ENCODE data around the gene FCER2. TPM values are rescaled to one million over a fixed set of nuclear protein-coding genes. Genes with fewer than 3 reads are reported as not detected.
"Not testable (repeated sequence)": the region's sequence is repeated elsewhere in the genome, so short reads cannot be mapped to it uniquely, and the experiment has no call there.

FCER2 gene
- total and polyA plus RNA-seq, 7 experiments from 2014 or later, result 0.32 to 3.8 (median 0.52) TPM; not detected in 2

DNA sequence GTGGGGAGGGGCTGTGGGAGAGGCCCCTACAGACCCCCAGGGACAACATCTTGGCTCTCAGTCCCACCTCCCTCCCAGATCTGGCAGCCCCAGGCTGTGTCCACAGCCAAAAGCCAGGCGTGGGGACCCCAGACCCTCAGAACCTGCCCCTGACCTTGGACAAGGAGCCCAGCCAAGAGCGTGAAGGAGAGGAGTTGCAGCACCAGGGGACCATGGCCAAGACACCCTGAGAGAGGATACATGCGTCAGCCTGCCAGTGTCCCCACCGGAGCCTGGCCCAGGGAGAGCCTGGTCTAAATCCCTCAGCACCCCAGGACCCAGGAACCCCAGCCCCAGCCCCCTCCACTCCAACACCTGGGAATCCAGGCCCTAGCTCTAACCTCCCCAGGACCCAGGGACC is 44.4 kb upstream of the FCER2 start:
- H3K4me3 Mint-ChIP-seq; H3K9me3 ChIP-seq (ENCODE audit: control insufficient read depth in 2 of 3, low read length in 3 of 3); POLR2A ChIA-PET; H3K36me3 ChIP-seq (ENCODE audit: control insufficient read depth in 2 of 3, insufficient read depth in 3 of 3, low read length in 3 of 3); H3K4me1 ChIP-seq (ENCODE audit: control insufficient read depth in 2 of 2, insufficient read depth in 2 of 2, low read length in 2 of 2); CTCF ChIA-PET; DNase-seq; H3K27me3 ChIP-seq (ENCODE audit: control insufficient read depth in 2 of 2, insufficient read depth in 2 of 2, low read length in 2 of 2); H3K27ac ChIP-seq (ENCODE audit: low read depth, low read length); H3K36me3 Mint-ChIP-seq; ATAC-seq; H3K4me3 ChIP-seq (ENCODE audit: low read length); H3K27ac Mint-ChIP-seq: not testable (repeated sequence)
- intact Hi-C loops (cut with micrococcal nuclease), result loop anchor here in 1 of 2 donors (10.0 kb wide), 1 partner anchor 48 kb away; no protein-coding TSS in a partner anchor
- Mint-ChIP-seq H3K9me3 (peaks cover 0 to 13% (median 0%) of the 10 kb centered on the region in 11 donors), H3K4me1 (peaks cover 3 to 13% (median 8%) of the 10 kb centered on the region in 7 donors), H3K27me3 (peaks cover 0 to 17% (median 0%) of the 10 kb centered on the region in 5 donors)

DNA sequence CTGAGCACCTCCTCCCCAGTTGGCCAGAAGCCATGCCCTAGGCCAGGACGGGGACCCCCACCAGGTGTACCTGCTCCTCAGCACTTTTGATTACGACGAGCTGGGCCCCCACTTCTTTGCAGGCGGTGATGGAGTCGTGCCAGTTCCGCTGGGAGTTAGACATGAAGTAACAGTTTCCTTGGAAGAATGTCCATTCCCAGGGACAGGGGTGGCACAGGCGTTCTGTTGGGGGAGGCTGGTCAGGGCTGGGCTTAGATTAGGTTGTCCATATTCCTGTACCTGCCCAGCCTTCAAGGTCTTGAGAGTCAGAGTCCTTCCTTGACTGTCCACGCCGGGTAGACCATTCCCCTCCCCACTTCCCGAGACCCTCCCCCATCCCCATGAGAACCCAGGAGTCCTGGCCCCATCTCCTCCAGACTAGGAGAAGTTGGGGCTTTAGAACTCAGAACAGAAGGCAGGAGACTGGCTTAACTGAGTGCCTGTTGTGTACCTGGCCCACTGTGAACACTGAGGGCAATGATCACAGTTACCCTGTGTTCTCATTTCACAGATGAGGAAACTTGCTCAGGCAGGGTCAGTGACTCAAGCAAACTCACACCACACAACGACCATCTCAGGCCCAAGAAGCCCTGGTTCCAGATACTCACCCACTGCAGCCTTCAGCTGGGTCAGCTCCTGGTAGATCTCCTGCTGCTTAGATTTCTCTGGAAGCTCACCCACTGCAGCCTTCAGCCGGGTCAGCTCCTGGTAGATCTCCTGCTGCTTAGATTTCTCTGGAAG is 43.1 kb upstream of the FCER2 start:
- H3K9me3 Mint-ChIP-seq, result peaks cover 0 to 6% (median 0%) of the 10 kb centered on the region in 11 donors
- intact Hi-C loops (cut with micrococcal nuclease), result loop anchor here in 1 of 2 donors (10.0 kb wide), 1 partner anchor 50 kb away; no protein-coding TSS in a partner anchor
- H3K27me3 Mint-ChIP-seq, result peaks cover 0 to 25% (median 6%) of the 10 kb centered on the region in 5 donors
- POLR2A ChIA-PET, result no interaction called here
- H3K4me1 Mint-ChIP-seq, result peaks cover 0 to 9% (median 5%) of the 10 kb centered on the region in 7 donors
- peaks cover 0 to 3% (median 0%) of the 10 kb centered on the region in 5 donors for H3K36me3 Mint-ChIP-seq
- Histone ChIP-seq H3K36me3 (ENCODE audit: control insufficient read depth in 2 of 3, insufficient read depth in 3 of 3, low read length in 3 of 3) (no peaks in the 10 kb centered on the region), H3K27ac (ENCODE audit: low read depth, low read length) (no peak overlapping the region), H3K4me1 (ENCODE audit: control insufficient read depth in 2 of 2, insufficient read depth in 2 of 2, low read length in 2 of 2) (no peaks in the 10 kb centered on the region), H3K4me3 (ENCODE audit: low read length) (no peak overlapping the region), H3K9me3 (ENCODE audit: control insufficient read depth in 2 of 3, low read length in 3 of 3) (no peaks in the 10 kb centered on the region), H3K27me3 (ENCODE audit: control insufficient read depth in 2 of 2, insufficient read depth in 2 of 2, low read length in 2 of 2) (no peaks in the 10 kb centered on the region)
- no peak overlapping the region for H3K27ac Mint-ChIP-seq
- ATAC-seq, result no peak
- CTCF ChIA-PET, result no interaction called here
- H3K4me3 Mint-ChIP-seq, result no peak overlapping the region
- no peak for DNase-seq

- Histone ChIP-seq H3K4me3 (ENCODE audit: low read length) (no peak overlapping the region), H3K36me3 (ENCODE audit: control insufficient read depth in 2 of 3, insufficient read depth in 3 of 3, low read length in 3 of 3) (no peaks in the 10 kb centered on the region), H3K27ac (ENCODE audit: low read depth, low read length) (no peak overlapping the region), H3K9me3 (ENCODE audit: control insufficient read depth in 2 of 3, low read length in 3 of 3) (no peaks in the 10 kb centered on the region), H3K27me3 (ENCODE audit: control insufficient read depth in 2 of 2, insufficient read depth in 2 of 2, low read length in 2 of 2) (no peaks in the 10 kb centered on the region), H3K4me1 (ENCODE audit: control insufficient read depth in 2 of 2, insufficient read depth in 2 of 2, low read length in 2 of 2) (no peaks in the 10 kb centered on the region)
- Mint-ChIP-seq H3K27me3 (peaks cover 0 to 25% (median 6%) of the 10 kb centered on the region in 5 donors), H3K4me3 (no peak overlapping the region), H3K27ac (no peak overlapping the region), H3K4me1 (peaks cover 0 to 9% (median 5%) of the 10 kb centered on the region in 7 donors), H3K9me3 (peaks cover 0 to 6% (median 0%) of the 10 kb centered on the region in 11 donors), H3K36me3 (peaks cover 0 to 3% (median 0%) of the 10 kb centered on the region in 5 donors)
- DNase-seq, result no peak
- CTCF ChIA-PET, result no interaction called here
- intact Hi-C loops (cut with micrococcal nuclease), result loop anchor here in 1 of 2 donors (10.0 kb wide), 1 partner anchor 51 kb away; no protein-coding TSS in a partner anchor
- POLR2A ChIA-PET, result no interaction called here
- no peak for ATAC-seq
Observed at GRCh38 chr19:7744199-7744786, 42.4 kb upstream of the FCER2 start.

- peaks cover 0 to 29% (median 6%) of the 10 kb centered on the region in 5 donors for H3K27me3 Mint-ChIP-seq
- Histone ChIP-seq H3K9me3 (ENCODE audit: control insufficient read depth in 2 of 3, low read length in 3 of 3) (no peaks in the 10 kb centered on the region), H3K4me1 (ENCODE audit: control insufficient read depth in 2 of 2, insufficient read depth in 2 of 2, low read length in 2 of 2) (no peaks in the 10 kb centered on the region), H3K27me3 (ENCODE audit: control insufficient read depth in 2 of 2, insufficient read depth in 2 of 2, low read length in 2 of 2) (no peaks in the 10 kb centered on the region), H3K27ac (ENCODE audit: low read depth, low read length) (no peak overlapping the region), H3K36me3 (ENCODE audit: control insufficient read depth in 2 of 3, insufficient read depth in 3 of 3, low read length in 3 of 3) (no peaks in the 10 kb centered on the region), H3K4me3 (ENCODE audit: low read length) (no peak overlapping the region)
- ATAC-seq (no peak), DNase-seq (no peak)
- intact Hi-C loops (cut with micrococcal nuclease), result loop anchor here in 1 of 2 donors (10.0 kb wide), 1 partner anchor 51 kb away; no protein-coding TSS in a partner anchor
- H3K4me3 Mint-ChIP-seq, result no peak overlapping the region
- H3K9me3 Mint-ChIP-seq, result peaks cover 0 to 6% (median 0%) of the 10 kb centered on the region in 11 donors
- peak overlapping the region in 1 of 9 donors; percentile 36 for H3K27ac Mint-ChIP-seq
- CTCF ChIA-PET, result no interaction called here
- peaks cover 0 to 10% (median 5%) of the 10 kb centered on the region in 7 donors for H3K4me1 Mint-ChIP-seq
- POLR2A ChIA-PET, result no interaction called here
- peaks cover 0 to 3% (median 0%) of the 10 kb centered on the region in 5 donors for H3K36me3 Mint-ChIP-seq
Observed at GRCh38 chr19:7743425-7743841, 41.5 kb upstream of the FCER2 start.

DNA sequence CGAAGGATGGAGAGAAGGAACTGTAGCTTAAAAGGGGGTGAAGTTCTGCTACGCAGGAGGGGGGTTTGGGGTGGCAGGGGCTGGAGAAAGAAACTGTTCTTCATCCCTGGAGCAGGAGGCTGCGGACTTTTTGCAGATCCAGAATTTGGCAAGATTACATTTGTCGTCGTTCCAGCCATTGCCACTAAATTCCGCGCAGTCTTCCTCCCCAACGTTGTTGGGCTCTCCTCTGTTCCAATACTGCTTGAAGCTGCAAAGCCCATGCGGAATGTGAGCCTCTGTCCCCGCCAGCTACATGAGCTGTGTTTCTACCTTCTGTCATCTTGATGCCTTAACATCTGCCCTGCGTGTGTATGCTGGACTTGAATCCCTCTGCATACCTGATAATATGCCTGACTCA is 41.1 kb upstream of the FCER2 start:
- CTCF ChIA-PET, result no interaction called here
- DNase-seq (no peak), ATAC-seq (no peak)
- peaks cover 0 to 3% (median 0%) of the 10 kb centered on the region in 11 donors for H3K9me3 Mint-ChIP-seq
- no peaks in the 10 kb centered on the region for H3K4me1 ChIP-seq (ENCODE audit: control insufficient read depth in 2 of 2, insufficient read depth in 2 of 2, low read length in 2 of 2)
- H3K27ac Mint-ChIP-seq, result peak overlapping the region in 1 of 9 donors; percentile 74
- H3K36me3 Mint-ChIP-seq, result peaks cover 0 to 1% (median 0%) of the 10 kb centered on the region in 5 donors
- intact Hi-C loops (cut with micrococcal nuclease), result loop anchor here in 1 of 2 donors (10.0 kb wide), 1 partner anchor 52 kb away; no protein-coding TSS in a partner anchor
- peaks cover 0 to 10% (median 5%) of the 10 kb centered on the region in 7 donors for H3K4me1 Mint-ChIP-seq
- no peaks in the 10 kb centered on the region for H3K9me3 ChIP-seq (ENCODE audit: control insufficient read depth in 2 of 3, low read length in 3 of 3)
- no peaks in the 10 kb centered on the region for H3K27me3 ChIP-seq (ENCODE audit: control insufficient read depth in 2 of 2, insufficient read depth in 2 of 2, low read length in 2 of 2)
- H3K36me3 ChIP-seq (ENCODE audit: control insufficient read depth in 2 of 3, insufficient read depth in 3 of 3, low read length in 3 of 3), result no peaks in the 10 kb centered on the region
- POLR2A ChIA-PET, result interaction anchor here (0.6 kb wide), 1 partner anchor 45 kb away, joined by 3 read pairs; no protein-coding TSS in a partner anchor
- H3K4me3 Mint-ChIP-seq, result no peak overlapping the region
- H3K4me3 ChIP-seq (ENCODE audit: low read length), result no peak overlapping the region
- no peak overlapping the region for H3K27ac ChIP-seq (ENCODE audit: low read depth, low read length)
- H3K27me3 Mint-ChIP-seq, result peaks cover 0 to 27% (median 6%) of the 10 kb centered on the region in 5 donors

GRCh38 chr19:7742575-7742974 is 40.6 kb upstream of the FCER2 start:
- Mint-ChIP-seq H3K4me1 (peaks cover 0 to 10% (median 5%) of the 10 kb centered on the region in 7 donors), H3K36me3 (no peaks in the 10 kb centered on the region), H3K9me3 (no peaks in the 10 kb centered on the region), H3K27ac (peak overlapping the region in 3 of 9 donors; percentile 56 to 74 (median 60)), H3K4me3 (no peak overlapping the region), H3K27me3 (peaks cover 0 to 26% (median 4%) of the 10 kb centered on the region in 5 donors)
- intact Hi-C loops (cut with micrococcal nuclease), result loop anchor here in 1 of 2 donors (10.0 kb wide), 1 partner anchor 52 kb away; no protein-coding TSS in a partner anchor
- no peaks in the 10 kb centered on the region for H3K9me3 ChIP-seq (ENCODE audit: control insufficient read depth in 2 of 3, low read length in 3 of 3)
- POLR2A ChIA-PET, result interaction anchor here (0.6 kb wide), 1 partner anchor 45 kb away, joined by 3 read pairs; no protein-coding TSS in a partner anchor
- no peaks in the 10 kb centered on the region for H3K4me1 ChIP-seq (ENCODE audit: control insufficient read depth in 2 of 2, insufficient read depth in 2 of 2, low read length in 2 of 2)
- H3K27ac ChIP-seq (ENCODE audit: low read depth, low read length), result no peak overlapping the region
- H3K27me3 ChIP-seq (ENCODE audit: control insufficient read depth in 2 of 2, insufficient read depth in 2 of 2, low read length in 2 of 2), result no peaks in the 10 kb centered on the region
- DNase-seq, result no peak
- ATAC-seq, result no peak
- CTCF ChIA-PET, result interaction anchor here (0.6 kb wide), 1 partner anchor 83 kb away, joined by 3 read pairs; no protein-coding TSS in a partner anchor
- no peak overlapping the region for H3K4me3 ChIP-seq (ENCODE audit: low read length)
- no peaks in the 10 kb centered on the region for H3K36me3 ChIP-seq (ENCODE audit: control insufficient read depth in 2 of 3, insufficient read depth in 3 of 3, low read length in 3 of 3)

All from naive thymus-derived CD4-positive, alpha-beta T cell (primary cell).